K562 (cell line): ENCODE measurements around the gene VAPB. TPM values are rescaled to one million over a fixed set of nuclear protein-coding genes. Genes with fewer than 3 reads are reported as not detected.

Source experiments
- ATAC-seq: fragments of 200-7000 bp; cut with Tn5 transposase; 3 replicates; pipeline ENCODE4 v1.9.1; 2020; ENCODE audit warnings: moderate library complexity
- BruUV-seq: library from RNA; stranded (reverse); fragments of 400-500 nt; replicated peaks from 2 replicates; lab custom pipeline; 2021; lab: Mats Ljungman, UMichigan
- CTCF ChIA-PET: fragments of 300-600 bp; formaldehyde crosslinking; extraction: SDS; loops from one replicate; lab custom pipeline; 2021; ENCODE audit warnings: low intra/inter-chr PET ratio; lab: Yijun Ruan, JAX
- POLR2A ChIA-PET: fragments of 300-600, 350-650 bp; sonication (Branson Sonifier 250); formaldehyde crosslinking; extraction: SDS; loops from one replicate; lab custom pipeline; 2021; ENCODE audit warnings: antibody characterized with exemption, inconsistent platforms; lab: Yijun Ruan, JAX
- DNase-seq, 4 experiments: peaks; one replicate each; pipeline versions ENCODE4 v3.0.0 to v3.0.0-alpha.2; 2011 to 2018; ENCODE audit warnings: low spot score in 3 of 4, mixed read lengths in 3 of 4; ENCODE audit errors: extremely low read depth in 1 of 4
- FAIRE-seq: peaks from 2 replicates; lab custom pipeline; 2011; peaks lifted over from hg19 to GRCh38; lab: Jason Lieb, UNC
- H2AFZ ChIP-seq: 2 replicates; pipeline ENCODE4 v1.6.0; 2011; ENCODE audit warnings: low read depth, low read length, control low read depth, inconsistent platforms
- H3K27ac ChIP-seq: fragments of 200-600 bp; 3 replicates; pipeline ENCODE4 v1.8.0; 2011; ENCODE audit warnings: low read depth, mild to moderate bottlenecking, control low read depth, inconsistent platforms, low read length, moderate library complexity, mixed read lengths; ENCODE audit errors: extremely low read depth
- H3K27me3 ChIP-seq, 2 experiments: fragments of 300-600 bp in 1 of 2; 2 replicates in 1 of 2; 3 replicates in 1 of 2; pipeline versions ENCODE4 v1.6.0 to v1.8.0; 2011; ENCODE audit warnings: inconsistent platforms in 2 of 2, low read length in 2 of 2, mild to moderate bottlenecking in 1 of 2, mixed read lengths in 1 of 2, moderate library complexity in 1 of 2; ENCODE audit not compliant: control insufficient read depth in 2 of 2, insufficient read depth in 2 of 2
- H3K36me3 ChIP-seq: fragments of 300-600 bp; 3 replicates; pipeline ENCODE4 v1.8.0; 2011; ENCODE audit warnings: mild to moderate bottlenecking, low read length, inconsistent platforms; ENCODE audit not compliant: control insufficient read depth, insufficient read depth
- H3K4me1 ChIP-seq, 2 experiments: fragments of 200-600 bp in 1 of 2; replicated peaks in 1 of 2; 2 replicates in 1 of 2; 3 replicates in 1 of 2; pipeline versions ENCODE4 v1.5.1 to v1.8.0; 2011; ENCODE audit warnings: inconsistent platforms in 2 of 2, low read length in 2 of 2, mild to moderate bottlenecking in 1 of 2, mixed read lengths in 1 of 2, moderate library complexity in 1 of 2; ENCODE audit not compliant: control insufficient read depth in 2 of 2, insufficient read depth in 2 of 2
- H3K4me2 ChIP-seq: 2 replicates; pipeline ENCODE4 v1.6.1; 2011; ENCODE audit warnings: low read length, control low read depth, inconsistent platforms, mixed read lengths; ENCODE audit not compliant: insufficient read depth
- H3K4me3 ChIP-seq: fragments of 200-600 bp; sonication (generic), shearing (Covaris generic); 2 replicates; pipeline ENCODE4 v1.5.1; 2016; ENCODE audit warnings: control low read depth, inconsistent platforms
- H3K79me2 ChIP-seq: fragments of 200-600 bp; 3 replicates; pipeline ENCODE4 v1.8.0; 2011; ENCODE audit warnings: low read length, inconsistent platforms; ENCODE audit not compliant: control insufficient read depth, insufficient read depth
- H3K9ac ChIP-seq, 2 experiments: 2 replicates each; pipeline versions ENCODE4 v1.6.0 to v1.6.1; 2011; ENCODE audit warnings: low read depth in 2 of 2, low read length in 2 of 2, control low read depth in 1 of 2, inconsistent platforms in 1 of 2, mild to moderate bottlenecking in 1 of 2, mixed read lengths in 1 of 2; ENCODE audit not compliant: insufficient read depth in 1 of 2
- H3K9me1 ChIP-seq: one replicate; pipeline ENCODE4 v1.6.0; 2011; ENCODE audit warnings: inconsistent platforms, mild to moderate bottlenecking, low read length, moderate library complexity; ENCODE audit not compliant: control insufficient read depth, insufficient read depth
- H3K9me3 ChIP-seq: replicated peaks from 2 replicates; pipeline ENCODE4 v1.5.1; 2011; ENCODE audit warnings: low read depth, low read length, inconsistent platforms; ENCODE audit not compliant: control insufficient read depth, insufficient read depth
- H4K20me1 ChIP-seq: replicated peaks from 2 replicates; pipeline ENCODE4 v1.6.1; 2011; ENCODE audit warnings: low read length, inconsistent platforms, mixed read lengths; ENCODE audit not compliant: control insufficient read depth, insufficient read depth
- ARID1B ChIP-seq: fragments of 450-650 bp; IDR thresholded peaks from 2 replicates; pipeline ENCODE4 v1.6.1; 2016; ENCODE audit warnings: antibody characterized with exemption, mild to moderate bottlenecking, inconsistent platforms
- CBX1 ChIP-seq: sonication (generic); IDR thresholded peaks from 2 replicates; pipeline ENCODE4 v1.6.1; 2016; ENCODE audit warnings: antibody characterized with exemption, low read depth, mild to moderate bottlenecking
- HSF4 ChIP-seq: fragments of 250-450 bp; sonication (Bioruptor Pico); IDR thresholded peaks from 2 replicates; pipeline ENCODE4 v2.1.2; 2022; ENCODE audit warnings: mild to moderate bottlenecking, moderate library complexity, borderline replicate concordance
- JUNB ChIP-seq: fragments of 450-650 bp; formaldehyde crosslinking; conservative IDR thresholded peaks from 2 replicates; pipeline ENCODE4 v1.4.0; 2020; ENCODE audit warnings: mild to moderate bottlenecking
- NBN ChIP-seq: fragments of 450-650 bp; IDR thresholded peaks from 2 replicates; pipeline ENCODE4 v1.6.1; 2016; ENCODE audit warnings: low read depth, mild to moderate bottlenecking
- RBM15 ChIP-seq: fragments of 200-400 bp; formaldehyde crosslinking; IDR thresholded peaks from 2 replicates; pipeline ENCODE4 v1.6.1; 2018; ENCODE audit warnings: mild to moderate bottlenecking, low read length, moderate library complexity; ENCODE audit not compliant: insufficient read depth
- RNF219 ChIP-seq: fragments of 250-450 bp; sonication (Bioruptor Pico); IDR thresholded peaks from 2 replicates; pipeline ENCODE4 v1.5.0; 2022; ENCODE audit warnings: mild to moderate bottlenecking
- SMARCA5 ChIP-seq: fragments of 450-650 bp; IDR thresholded peaks from 2 replicates; pipeline ENCODE4 v1.6.1; 2016
- SREBF1 ChIP-seq: fragments of 150-350 bp; IDR thresholded peaks from 2 replicates; pipeline ENCODE4 v1.6.1; 2014; ENCODE audit warnings: antibody characterized with exemption, low read depth, low read length, borderline replicate concordance
- STAT5A ChIP-seq: IDR thresholded peaks from 2 replicates; pipeline ENCODE4 v1.6.1; 2012; ENCODE audit warnings: low read length, inconsistent platforms, borderline replicate concordance
- XRCC4 ChIP-seq: IDR thresholded peaks from one replicate; pipeline ENCODE4 v1.6.1; 2011; ENCODE audit not compliant: insufficient read depth, insufficient read length; ENCODE audit errors: extremely low read depth
- ZFX ChIP-seq: sonication (generic); formaldehyde crosslinking; IDR thresholded peaks from 2 replicates; pipeline ENCODE4 v1.8.0; 2022; ENCODE audit warnings: mild to moderate bottlenecking, missing genetic modification reagents, moderate library complexity
- ZMIZ1 ChIP-seq, 2 experiments: fragments of 150-350 bp in 1 of 2; IDR thresholded peaks; 2 replicates each; pipeline ENCODE4 v1.6.1; 2012 to 2016; ENCODE audit warnings: low read depth in 2 of 2, low read length in 2 of 2, mild to moderate bottlenecking in 1 of 2, moderate library complexity in 1 of 2
- WGBS: fragments of 100-300 bp; shearing (Covaris generic); methylation state at CpG from one replicate; pipeline ENCODE4 v1.1.6; 2016; ENCODE audit warnings: low coverage, mixed read lengths; ENCODE audit not compliant: insufficient coverage; ENCODE audit errors: missing lambda C conversion rate; 5-methylcytosine and 5-hydroxymethylcytosine counted together
- in situ Hi-C: fragments of 300-500 bp; cut with MboI; formaldehyde crosslinking; loops from 4 replicates; pipeline ENCODE4 v1.15.0; 2018; ENCODE audit warnings: inconsistent platforms, mixed read lengths
- intact Hi-C: fragments of 100-400 bp; cut with micrococcal nuclease; formaldehyde crosslinking; loops from 2 replicates; pipeline ENCODE4 v1.14.2; 2022
- polyA plus RNA-seq, 8 experiments: library from polyadenylated mRNA; depleted of rRNA in 4 of 8; stranded (reverse) in 5 of 8; unstranded in 3 of 8; fragments of >200 nt; fragmentation: Nextera tagmentation in 2 of 8; fragmentation: Illumina TruSeq in 1 of 8; extraction: Ambion mirVana in 2 of 8; extraction: Trizol in 1 of 8; gene quantifications; 2 replicates each; pipeline versions ENCODE4 v1.2.1 to v1.2.3, GENCODE V29; 2011 to 2014; ENCODE audit warnings: inconsistent platforms in 1 of 8, missing spikeins in 1 of 8
- total RNA-seq, 7 experiments: library from RNA; depleted of rRNA in 6 of 7; stranded (reverse); fragments of >200 nt in 6 of 7; fragmentation: Illumina TruSeq in 2 of 7; extraction: Trizol in 2 of 7; gene quantifications; 2 replicates each; pipeline versions ENCODE4 v1.2.1 to v1.2.3, GENCODE V29; 2011 to 2021; ENCODE audit warnings: low replicate concordance in 1 of 7
- TF ChIP-seq, protein P1 (sequence below): fragments of 250-450 bp; sonication (Bioruptor Pico); IDR thresholded peaks from 2 replicates; pipeline ENCODE4 v1.5.0; 2021

VAPB gene
- total and polyA plus RNA-seq, 9 of the 15 experiments (the other 6 are each of a cell fraction or from before 2014, with no cell fraction given): 3.4 to 51.0 (median 27.9) TPM

DNA sequence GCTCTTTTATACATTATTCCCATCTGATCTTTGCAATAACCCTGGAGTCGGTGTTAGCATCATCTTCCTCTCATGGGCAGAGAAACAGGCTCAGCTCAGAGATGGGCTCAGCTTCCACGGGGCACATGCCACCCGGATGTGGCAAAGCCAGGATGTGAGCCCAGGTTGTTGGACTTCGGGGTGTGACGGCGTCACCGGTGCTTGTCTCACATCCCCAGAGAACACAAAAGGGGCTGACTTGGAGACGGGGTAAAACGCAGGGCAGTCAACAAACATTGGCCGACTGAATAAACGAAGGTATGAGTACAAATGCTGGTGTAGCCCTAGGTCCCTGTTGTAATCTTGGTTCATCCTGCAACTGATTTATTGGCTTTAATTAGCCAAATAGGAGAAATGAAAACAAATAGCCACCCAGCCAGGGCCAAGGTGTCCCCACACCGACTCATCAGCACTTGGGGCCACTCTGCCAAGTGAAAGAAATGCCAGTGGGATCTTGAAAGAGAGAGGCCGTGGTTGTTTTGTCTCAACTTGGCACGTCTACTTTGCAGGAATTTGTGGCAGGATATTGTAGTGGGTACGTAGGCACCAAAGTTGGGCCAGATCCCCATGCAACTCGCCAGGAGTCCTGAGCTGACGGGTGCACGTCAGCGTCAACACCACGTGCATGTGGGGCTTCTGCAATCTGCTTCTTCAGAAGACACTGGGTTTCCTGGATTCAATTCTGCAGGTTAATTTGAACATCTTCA is 83.4 kb downstream of the VAPB start:
- in situ Hi-C loops (loop anchor here (10.0 kb wide), 1 partner anchor 352 kb away; no protein-coding TSS in a partner anchor), intact Hi-C loops (no loop called here)
- Histone ChIP-seq H4K20me1 (no peaks in the 10 kb centered on the region), H3K4me2 (no peak overlapping the region), H3K9ac (no peak overlapping the region), H3K79me2 (no peaks in the 10 kb centered on the region), H3K27ac (no peak overlapping the region), H3K4me1 (peaks cover 0 to 9% of the 10 kb centered on the region in 2 experiments; a peak in 2 of 5 replicates), H3K4me3 (no peak overlapping the region), H3K36me3 (no peaks in the 10 kb centered on the region), H3K27me3 (peaks cover 11 to 43% of the 10 kb centered on the region in 2 experiments; a peak in 4 of 5 replicates), H2AFZ (no peak overlapping the region), H3K9me1 (no peaks in the 10 kb centered on the region), H3K9me3 (no peaks in the 10 kb centered on the region)
- POLR2A ChIA-PET: interaction anchor here (0.5 to 1.0 kb wide), 2 partner anchors 8 to 287 kb away, joined by 3 read pairs; no protein-coding TSS in a partner anchor
- no peak for FAIRE-seq
- no peak for ATAC-seq
- DNase-seq: no peak
- no TSS peak for BruUV-seq
- CTCF ChIA-PET: no interaction called here
- 9% methylated on average over 20 of the region's 20 CpGs for WGBS
- TF ChIP-seq RNF219 (CRISPR knock-in tag) (no peak), JUNB (CRISPR knock-in tag) (no peak), XRCC4 (no peak), HSF4 (CRISPR knock-in tag) (no peak), RBM15 (no peak), STAT5A (no peak), SREBF1 (no peak), CBX1 (no peak), NBN (no peak), ARID1B (no peak), SMARCA5 (no peak), ZFX (CRISPR knock-in tag) (no peak), ZMIZ1 (IDR thresholded peaks at IDR 0.05; ENCODE audit: low read depth in 2 of 2, low read length in 2 of 2) (no peak)
- TF ChIP-seq, protein P1, sequence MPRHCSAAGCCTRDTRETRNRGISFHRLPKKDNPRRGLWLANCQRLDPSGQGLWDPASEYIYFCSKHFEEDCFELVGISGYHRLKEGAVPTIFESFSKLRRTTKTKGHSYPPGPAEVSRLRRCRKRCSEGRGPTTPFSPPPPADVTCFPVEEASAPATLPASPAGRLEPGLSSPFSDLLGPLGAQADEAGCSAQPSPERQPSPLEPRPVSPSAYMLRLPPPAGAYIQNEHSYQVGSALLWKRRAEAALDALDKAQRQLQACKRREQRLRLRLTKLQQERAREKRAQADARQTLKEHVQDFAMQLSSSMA (CRISPR knock-in tag): no peak
